Cerebellar nuclear complex (tissue), 1 donor: ENCODE measurements around the gene ZSWIM2.
"Not testable (repeated sequence)": the region's sequence is repeated elsewhere in the genome, so short reads cannot be mapped to it uniquely, and the experiment has no call there.

ENCODE experiments used
- DNase-seq, 2 experiments: peaks; one replicate each; lab custom pipeline; 2025; lab: John Stamatoyannopoulos, UW

Gene ZSWIM2

DNA sequence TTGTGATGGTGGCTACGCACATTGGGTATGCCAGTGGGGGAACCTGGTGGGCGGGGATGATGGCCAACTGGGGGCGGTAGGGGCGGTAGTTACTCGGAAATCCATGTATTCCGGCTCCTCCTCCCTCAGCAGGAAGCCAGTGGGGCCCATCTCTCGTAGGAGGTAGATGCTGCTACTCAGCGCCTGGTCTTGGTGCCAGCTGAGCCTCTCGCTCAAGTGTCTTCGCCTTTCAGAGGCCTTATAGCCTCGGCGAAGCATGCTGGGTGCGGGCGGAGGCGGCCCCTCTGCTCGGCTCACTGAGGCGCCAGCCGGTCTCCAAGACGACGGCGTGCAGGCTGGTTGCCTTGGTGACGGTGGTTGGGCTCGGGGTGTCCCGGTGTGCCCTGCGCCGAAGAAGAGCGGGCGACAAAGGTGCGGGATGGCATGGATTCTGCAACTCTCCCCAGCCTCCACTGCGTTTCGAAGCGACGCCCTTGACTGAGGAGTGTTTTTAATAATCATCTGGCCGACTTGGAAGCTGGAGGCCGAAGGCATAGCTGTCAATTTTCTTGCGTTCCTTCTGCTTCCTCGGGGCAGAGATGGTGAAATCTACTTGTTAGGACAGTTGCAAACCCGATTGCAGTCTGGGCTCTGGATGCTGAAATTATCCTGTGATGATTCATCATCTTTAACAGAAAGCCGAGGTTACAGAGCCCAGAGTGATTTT lies at the start of gene ZSWIM2:
Gene ZSWIM2 (minus strand): TSS at position 298 of the 706 bp plus-strand sequence. CDS start 40 bp downstream, at position 258.
- no peak for DNase-seq

DNA sequence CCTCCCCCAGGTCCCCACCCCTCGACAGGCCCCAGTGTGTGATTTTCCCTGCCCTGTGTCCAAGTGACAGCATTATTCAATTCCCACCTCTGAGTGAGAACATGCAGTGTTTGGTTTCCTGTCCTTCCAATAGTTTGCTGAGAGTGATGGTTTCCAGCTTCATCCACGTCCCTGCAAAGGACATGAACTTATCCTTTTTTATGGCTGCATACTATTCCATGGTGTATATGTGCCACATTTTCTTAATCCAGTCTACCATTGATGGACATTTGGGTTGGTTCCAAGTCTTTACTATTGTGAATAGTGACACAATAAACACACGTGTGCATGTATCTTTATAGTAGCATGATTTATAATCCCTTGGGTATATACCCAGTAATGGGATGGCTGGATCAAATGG lies 47.2 kb upstream of the ZSWIM2 start:
- DNase-seq, result not testable (repeated sequence)

DNA sequence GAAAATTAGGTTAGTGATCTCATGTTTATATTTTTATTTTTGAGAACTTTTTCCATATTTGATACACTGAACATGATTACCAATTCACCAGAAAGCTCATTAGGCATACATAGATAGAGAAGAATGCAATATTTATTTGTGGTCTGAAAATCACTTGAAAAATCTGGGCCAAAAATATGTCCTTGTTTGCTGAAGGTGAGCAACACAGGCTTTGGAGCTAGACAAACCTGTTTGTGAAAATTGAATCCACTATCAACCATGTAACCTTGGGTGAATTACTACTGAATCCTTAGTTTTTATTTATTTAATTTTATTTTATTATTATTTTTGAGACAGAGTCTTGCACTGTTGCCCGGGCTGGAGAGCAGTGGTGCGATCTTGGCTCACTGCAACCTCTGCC lies 46.5 kb upstream of the ZSWIM2 start:
- DNase-seq, result no peak

DNA sequence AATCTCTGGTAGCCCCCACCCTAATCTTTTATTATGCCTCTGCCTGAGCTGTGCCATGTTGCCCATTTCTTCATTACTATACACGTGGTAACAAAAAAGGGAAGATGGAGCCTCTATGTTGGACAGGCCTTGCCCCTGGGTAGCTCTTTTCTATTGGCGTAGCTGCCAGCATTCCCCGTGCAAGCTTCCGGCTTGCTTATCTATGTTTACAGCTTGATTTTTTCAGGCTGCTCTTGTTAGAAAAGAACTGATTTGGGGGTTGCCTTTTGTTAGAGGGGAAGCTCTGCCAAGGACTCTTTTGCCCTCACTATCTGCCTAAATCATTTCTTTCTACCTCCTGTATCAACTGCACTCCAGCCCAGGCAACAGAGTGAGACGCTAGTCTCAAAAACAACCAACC lies 45.5 kb upstream of the ZSWIM2 start:
- no peak for DNase-seq

- DNase-seq, result no peak
Observed at GRCh38 chr2:186892821-186893220, 43.9 kb upstream of the ZSWIM2 start.

- no peak for DNase-seq
Observed at GRCh38 chr2:186891185-186891621, 42.2 kb upstream of the ZSWIM2 start.

GRCh38 chr2:186889101-186889879 lies 40.3 kb upstream of the ZSWIM2 start:
- no peak for DNase-seq

DNA sequence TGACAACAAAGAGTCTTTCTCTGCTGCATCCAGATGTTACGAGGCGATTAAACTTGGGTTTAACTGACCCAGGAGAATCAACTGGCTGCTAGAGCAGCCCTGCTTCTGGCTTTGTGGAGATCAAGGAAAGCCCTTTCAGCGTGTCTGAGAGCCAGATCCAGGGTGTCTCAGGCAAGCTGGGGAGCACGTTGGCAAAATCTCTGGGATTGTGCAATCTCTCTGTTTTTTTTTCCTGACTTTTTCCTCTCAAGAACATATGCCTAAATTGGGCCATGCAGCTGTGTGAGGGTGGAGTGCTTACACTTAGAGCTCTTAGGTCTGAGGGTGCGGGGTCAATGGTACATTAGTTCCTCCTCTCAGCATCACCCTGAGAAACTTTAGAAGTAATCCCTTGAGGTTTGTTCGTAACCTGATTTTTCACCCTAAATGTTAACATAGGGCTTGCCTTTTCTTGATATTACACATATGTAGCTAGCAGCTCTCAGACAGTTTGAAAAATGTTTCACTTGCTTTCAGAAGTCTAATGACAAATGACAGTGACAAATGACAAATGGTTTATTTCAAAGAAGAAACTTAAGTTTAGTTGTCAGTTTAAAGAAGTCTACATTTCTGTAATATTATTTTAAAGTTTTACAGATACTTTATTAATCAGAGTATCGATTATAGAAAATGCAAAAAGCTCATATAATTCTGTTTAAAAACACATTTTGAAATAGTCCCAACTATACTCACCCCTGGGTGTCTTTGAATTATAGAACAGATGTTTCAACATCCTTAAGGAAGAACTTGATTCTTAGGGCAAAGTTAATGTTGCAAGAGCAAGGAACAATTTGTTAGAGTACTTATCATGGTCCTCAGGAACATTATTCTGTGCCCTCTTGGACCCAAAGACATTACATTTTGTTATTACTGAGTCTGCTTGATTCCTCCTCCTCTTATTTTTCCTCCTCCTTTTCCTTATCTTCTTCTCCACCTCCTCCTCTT lies 38.4 kb upstream of the ZSWIM2 start:
- no peak for DNase-seq

DNA sequence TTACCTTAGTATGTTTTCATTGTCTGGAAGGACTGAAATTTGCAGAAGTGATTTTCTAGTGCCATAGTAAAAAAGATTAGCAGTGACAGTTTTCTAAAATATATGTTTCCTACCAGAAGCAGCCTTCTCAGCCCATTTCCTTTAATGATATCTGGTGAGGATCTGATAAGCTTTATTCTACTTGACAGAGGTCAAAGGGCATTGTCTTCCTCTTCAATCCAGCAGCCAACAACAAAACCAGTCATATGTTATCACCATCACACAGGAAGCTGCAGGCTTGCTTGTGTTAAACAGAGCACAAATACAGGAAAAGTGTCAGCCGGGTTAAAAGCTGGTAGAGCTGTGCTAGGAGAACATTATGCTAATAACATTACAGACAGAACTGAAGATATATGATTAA lies 35.6 kb upstream of the ZSWIM2 start:
- DNase-seq, result no peak

GRCh38 chr2:186883666-186884065 lies 34.7 kb upstream of the ZSWIM2 start:
- no peak for DNase-seq

GRCh38 chr2:186882511-186883071 lies 33.6 kb upstream of the ZSWIM2 start:
- DNase-seq, result no peak

GRCh38 chr2:186881660-186882059 lies 32.7 kb upstream of the ZSWIM2 start:
- no peak for DNase-seq

DNA sequence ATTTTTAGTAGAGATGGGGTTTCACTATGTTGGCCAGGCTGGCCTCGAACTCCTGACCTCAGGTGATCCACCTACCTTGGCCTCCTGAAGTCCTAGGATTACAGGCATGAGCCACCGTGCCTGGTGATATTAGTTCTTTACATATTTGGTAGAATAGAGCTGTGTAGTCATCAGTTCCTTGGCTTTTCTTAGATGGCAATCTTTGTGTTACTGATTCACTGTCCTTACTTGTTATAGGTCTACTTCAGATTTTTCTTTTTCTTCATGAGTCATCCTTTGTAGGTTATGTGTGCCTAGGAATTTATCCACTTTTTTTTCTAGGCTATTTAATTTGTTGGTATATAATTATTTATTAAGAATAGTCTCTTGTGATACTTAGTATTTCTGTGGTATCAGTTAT lies 30.3 kb upstream of the ZSWIM2 start:
- DNase-seq, result no peak

GRCh38 chr2:186874713-186875112 lies 25.7 kb upstream of the ZSWIM2 start:
- no peak for DNase-seq

GRCh38 chr2:186871881-186872280 lies 22.9 kb upstream of the ZSWIM2 start:
- no peak for DNase-seq

DNA sequence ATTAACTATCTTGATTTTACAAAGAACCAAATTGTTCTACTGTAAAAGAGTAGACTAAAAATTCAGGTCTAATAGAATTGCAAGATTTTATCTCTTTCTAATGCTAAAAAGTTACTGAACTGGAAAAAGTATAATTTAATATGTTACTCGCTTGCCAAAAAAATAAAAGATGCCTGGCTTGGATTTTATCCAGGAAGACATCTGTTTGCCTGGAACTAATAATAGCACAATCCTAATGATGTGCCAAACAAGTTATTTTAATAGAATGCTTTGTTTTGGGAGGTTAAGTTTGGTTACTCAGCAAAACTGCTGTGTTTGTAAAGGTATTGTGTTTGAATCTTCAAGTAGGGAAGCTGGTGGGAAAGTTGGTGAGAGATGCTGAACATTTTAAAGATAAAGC lies 19.4 kb upstream of the ZSWIM2 start:
- DNase-seq, result no peak

DNA sequence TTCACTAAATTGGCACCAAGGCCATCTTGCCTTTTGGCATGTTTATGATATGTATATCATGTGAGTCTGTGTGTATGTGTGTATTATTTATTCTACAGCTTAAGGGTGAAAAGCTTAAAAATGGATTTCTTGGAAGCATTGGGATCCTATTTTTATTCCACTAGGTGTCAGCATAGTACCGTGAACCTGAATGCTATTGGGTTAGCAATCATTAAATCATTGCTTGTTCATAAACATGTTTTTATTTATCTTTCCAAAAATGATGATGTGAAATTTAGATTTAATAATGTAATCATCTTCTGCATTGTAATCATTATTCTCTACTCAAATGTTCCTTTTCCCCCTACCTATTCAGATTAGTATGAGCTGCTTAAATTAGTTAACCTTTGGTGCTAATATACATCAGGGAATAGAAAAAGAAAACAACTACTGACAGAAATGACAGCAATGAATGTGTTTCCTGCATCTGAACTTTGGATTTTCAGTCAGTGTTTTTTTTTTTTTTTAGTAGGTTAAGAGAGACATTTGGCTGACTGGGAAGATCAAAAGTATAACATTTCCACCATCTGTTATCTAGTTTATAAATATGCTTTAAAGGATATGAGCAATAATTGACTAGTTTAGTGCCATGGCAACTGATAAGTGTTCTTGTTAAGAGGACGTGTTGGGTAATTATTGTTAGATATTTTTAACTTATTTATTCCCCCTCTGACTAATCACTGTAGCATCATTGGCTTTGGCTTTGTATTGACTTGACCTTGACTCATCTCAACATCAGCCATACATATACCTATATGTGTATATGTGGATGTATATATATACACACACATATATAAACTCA lies 14.1 kb upstream of the ZSWIM2 start:
- DNase-seq, result no peak

DNA sequence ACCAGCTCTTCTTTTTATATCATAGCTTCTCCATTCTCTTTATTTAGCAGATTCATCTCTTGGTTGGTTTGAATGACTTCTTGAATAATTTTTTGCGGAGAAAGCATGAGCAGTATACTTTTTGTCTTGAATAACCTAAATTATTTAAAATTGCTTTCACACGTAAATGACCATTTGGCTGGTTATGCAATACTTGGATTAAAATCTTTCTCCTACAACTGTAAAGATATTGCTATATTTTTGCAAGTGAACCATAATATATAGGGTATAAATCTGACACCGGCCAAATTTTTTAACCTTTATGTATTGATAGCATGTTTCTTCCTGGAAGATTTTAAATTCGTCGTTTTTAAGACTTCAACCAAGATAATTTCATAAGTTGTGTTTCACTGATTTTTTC lies 6.2 kb upstream of the ZSWIM2 start:
- no peak for DNase-seq

DNA sequence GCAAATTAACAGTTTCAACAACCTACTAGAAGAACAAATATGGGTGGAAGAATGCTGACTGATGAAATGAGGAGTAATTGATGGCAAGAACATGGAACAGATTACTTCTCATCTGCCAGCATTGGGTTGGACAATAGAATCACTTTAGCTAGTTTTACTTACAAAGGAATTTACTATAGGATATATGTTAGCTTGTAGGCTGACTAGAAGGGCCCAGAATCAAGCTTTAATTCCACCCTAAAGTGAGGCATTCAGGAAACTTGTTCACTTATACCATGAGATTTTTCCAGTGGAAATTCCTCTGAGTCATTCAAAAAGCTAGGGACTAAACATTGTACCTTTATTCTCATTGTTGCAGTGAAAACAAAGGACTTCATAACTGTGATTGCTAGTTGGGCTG lies 5.0 kb upstream of the ZSWIM2 start:
- no peak for DNase-seq

DNA sequence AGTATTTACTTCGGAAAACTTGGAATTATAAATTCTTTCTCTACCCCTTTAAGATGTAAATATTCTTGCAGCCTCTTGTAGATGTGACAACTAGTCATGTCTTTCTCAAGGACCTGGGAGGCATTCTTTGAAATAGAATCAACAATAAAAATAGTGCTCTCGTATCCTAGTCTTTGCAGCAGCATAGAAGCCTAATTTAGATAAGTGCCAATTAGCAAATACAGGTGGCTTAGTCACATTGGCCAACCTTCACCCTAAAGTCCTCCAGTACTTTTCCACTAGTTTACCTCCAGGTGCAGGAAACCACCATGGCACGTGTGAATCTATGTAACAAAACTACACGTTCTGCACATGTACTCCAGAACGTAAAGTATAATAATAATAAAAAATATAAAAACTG lies 3.5 kb upstream of the ZSWIM2 start:
- DNase-seq, result no peak

- no peak for DNase-seq
Observed at GRCh38 chr2:186842373-186842772, 6.6 kb downstream of the ZSWIM2 start.
